OCI-LY7 (cell line): ENCODE measurements around the gene UGT1A4. TPM values are rescaled to one million over a fixed set of nuclear protein-coding genes. Genes with fewer than 3 reads are reported as not detected.

Experiments
- Bru-seq: library from RNA; stranded (reverse); fragments of 400-500 nt; gene quantifications from one replicate; lab custom pipeline; 2021; lab: Mats Ljungman, UMichigan
- BruChase-seq, 2 experiments: library from RNA; stranded (reverse); fragments of 400-500 nt; gene quantifications; one replicate each; lab custom pipeline; 2021; lab: Mats Ljungman, UMichigan
- BruUV-seq: library from RNA; stranded (reverse); fragments of 400-500 nt; replicated peaks from 2 replicates; lab custom pipeline; 2021; lab: Mats Ljungman, UMichigan
- CTCF ChIA-PET: fragments of 300-600 bp; sonication (Branson Sonifier 250); formaldehyde crosslinking; loops from one replicate; lab custom pipeline; 2022; ENCODE audit warnings: antibody characterized with exemption; ENCODE audit not compliant: unreplicated experiment; lab: Charles Lee
- POLR2A ChIA-PET: fragments of 300-600 bp; sonication (Branson Sonifier 250); formaldehyde crosslinking; loops from one replicate; lab custom pipeline; 2022; ENCODE audit warnings: antibody characterized with exemption; lab: Charles Lee
- DNase-seq: peaks from one replicate; pipeline ENCODE4 v3.0.0-alpha.2; 2015; ENCODE audit warnings: low spot score
- H2AFZ ChIP-seq: fragments of 200-600 bp; sonication (generic), shearing (Covaris generic); 2 replicates; pipeline ENCODE4 v1.6.1; 2014; ENCODE audit warnings: mild to moderate bottlenecking, antibody characterized with exemption, low read length, moderate library complexity
- H3K27ac ChIP-seq: fragments of 200-600 bp; sonication (generic); 2 replicates; pipeline ENCODE4 v1.5.1; 2014; ENCODE audit warnings: mixed run types, low read depth, mild to moderate bottlenecking, moderate library complexity, low read length, inconsistent platforms; ENCODE audit not compliant: poor library complexity, severe bottlenecking
- H3K36me3 ChIP-seq: fragments of 200-600 bp; sonication (generic); 2 replicates; pipeline ENCODE4 v1.6.1; 2014; ENCODE audit warnings: mild to moderate bottlenecking, antibody characterized with exemption, low read length, moderate library complexity, mixed read lengths; ENCODE audit not compliant: insufficient read depth
- H3K4me1 ChIP-seq: fragments of 200-600 bp; sonication (generic); 2 replicates; pipeline ENCODE4 v1.5.1; 2014; ENCODE audit warnings: mild to moderate bottlenecking, low read length; ENCODE audit not compliant: insufficient read depth, poor library complexity, severe bottlenecking
- H3K4me2 ChIP-seq: fragments of 200-600 bp; sonication (generic); 2 replicates; pipeline ENCODE4 v1.6.1; 2014; ENCODE audit warnings: mild to moderate bottlenecking, low read length
- H3K4me3 ChIP-seq: fragments of 200-600 bp; sonication (generic); 2 replicates; pipeline ENCODE4 v1.5.1; 2014; ENCODE audit warnings: mild to moderate bottlenecking, low read depth, low read length; ENCODE audit not compliant: poor library complexity, severe bottlenecking
- H3K79me2 ChIP-seq: fragments of 200-600 bp; sonication (generic); 2 replicates; pipeline ENCODE4 v1.6.1; 2016; ENCODE audit warnings: low read depth, mild to moderate bottlenecking, low read length, moderate library complexity, mixed read lengths; ENCODE audit not compliant: insufficient read depth
- H3K9me2 ChIP-seq: fragments of 200-600 bp; sonication (generic); 2 replicates; pipeline ENCODE4 v1.6.1; 2016; ENCODE audit warnings: mild to moderate bottlenecking, low read length, mixed read lengths; ENCODE audit not compliant: insufficient read depth
- H3K9me3 ChIP-seq: fragments of 200-600 bp; sonication (generic); 2 replicates; pipeline ENCODE4 v1.6.1; 2014; ENCODE audit warnings: mild to moderate bottlenecking, mixed run types, low read length, mixed read lengths
- H4K20me1 ChIP-seq: fragments of 200-600 bp; sonication (generic); 2 replicates; pipeline ENCODE4 v1.6.1; 2014; ENCODE audit warnings: mild to moderate bottlenecking, antibody characterized with exemption, low read length, moderate library complexity, mixed read lengths; ENCODE audit not compliant: insufficient read depth
- CTCF ChIP-seq: fragments of 200-600 bp; sonication (generic); conservative IDR thresholded peaks from 2 replicates; pipeline ENCODE4 v1.5.1; 2014; ENCODE audit warnings: mild to moderate bottlenecking, antibody characterized with exemption, low read length, moderate library complexity, mixed read lengths
- EZH2phosphoT487 ChIP-seq: fragments of 200-600 bp; sonication (generic); IDR thresholded peaks from 2 replicates; pipeline ENCODE4 v1.6.1; 2018; ENCODE audit warnings: low read depth, borderline replicate concordance, mild to moderate bottlenecking, mixed run types, antibody characterized with exemption, low read length, moderate library complexity, mixed read lengths
- intact Hi-C: fragments of 100-400 bp; cut with micrococcal nuclease; formaldehyde crosslinking; loops from one replicate; pipeline ENCODE4 v1.10.0; 2022; ENCODE audit not compliant: unreplicated experiment
- long read RNA-seq: library from polyadenylated mRNA; stranded (forward); transcript quantifications from one replicate; pipeline ENCODE4 v2.0.0, GENCODE V29; 2022
- total RNA-seq, 2 experiments: library from RNA; depleted of rRNA in 1 of 2; stranded (reverse); fragments of >200 nt in 1 of 2; shearing (Covaris generic) in 1 of 2; gene quantifications; 2 replicates each; pipeline ENCODE4 v1.2.3, GENCODE V29; 2014 to 2022

UGT1A4 gene
- total RNA-seq (2014; rRNA removed; shearing (Covaris generic)), result not detected in 2 replicates
- not detected in 2 replicates for total RNA-seq (2022)
- Bru-seq, nascent RNA, result percentile 19 among the genes with signal in this experiment
- not detected for BruChase-seq, experiment 1, labeled RNA remaining after a 6-hour chase
- percentile 27 among the genes with signal in this experiment for BruChase-seq, experiment 2, labeled RNA remaining after a 2-hour chase
- long read RNA-seq, result 0 reads

- no peak for DNase-seq
- Histone ChIP-seq H3K79me2 (no peaks in the 10 kb centered on the region), H3K9me2 (no peaks in the 10 kb centered on the region), H3K4me1 (no peaks in the 10 kb centered on the region), H3K4me2 (no peak within 1 kb of the TSS), H4K20me1 (no peaks in the 10 kb centered on the region), H2AFZ (no peak within 1 kb of the TSS), H3K4me3 (no peak within 1 kb of the TSS), H3K27ac (no peak within 1 kb of the TSS), H3K36me3 (no peaks in the 10 kb centered on the region), H3K9me3 (no peaks in the 10 kb centered on the region)
- POLR2A ChIA-PET, result interaction anchor here (0.6 kb wide), 1 partner anchor 455 kb away, joined by 3 read pairs; no protein-coding TSS in a partner anchor
- intact Hi-C loops, result no loop called here
- TF ChIP-seq CTCF (no peak), EZH2phosphoT487 (no peak)
- BruUV-seq, result no TSS peak
- CTCF ChIA-PET, result interaction anchor here (1.0 kb wide), 1 partner anchor 212 kb away, joined by 3 read pairs; no protein-coding TSS in a partner anchor
Measured at GRCh38 chr2:233718552-233718951, at the start of gene UGT1A4. TSS of gene UGT1A4 (plus strand) at chr2:233718736. CDS start at chr2:233718821, 85 bp downstream.

GRCh38 chr2:233671290-233672161 is 47.0 kb upstream of the UGT1A4 start, which contains the start of gene UGT1A9:
TSS of gene UGT1A9 (plus strand) at chr2:233671898. CDS start at chr2:233671935, 37 bp downstream.
- Histone ChIP-seq H3K4me1 (no peaks in the 10 kb centered on the region), H3K79me2 (no peaks in the 10 kb centered on the region), H3K4me2 (no peak within 1 kb of the TSS), H3K4me3 (no peak within 1 kb of the TSS), H3K9me3 (no peaks in the 10 kb centered on the region), H3K36me3 (no peaks in the 10 kb centered on the region), H3K9me2 (peaks cover 3% of the 10 kb centered on the region; the same call in 1 of the 2 replicates), H2AFZ (no peak within 1 kb of the TSS), H3K27ac (no peak within 1 kb of the TSS), H4K20me1 (no peaks in the 10 kb centered on the region)
- DNase-seq, result no peak
- intact Hi-C loops, result no loop called here
- TF ChIP-seq CTCF (0 out of 2 replicates have a peak, but pooled peaks have one; percentile 13), EZH2phosphoT487 (no peak)
- ChIA-PET CTCF (no interaction called here), POLR2A (no interaction called here)
- no TSS peak for BruUV-seq
